Naive thymus-derived CD4-positive, alpha-beta T cell (primary cell): ENCODE results near the gene C1S. TPM values are rescaled to one million over a fixed set of nuclear protein-coding genes. Genes with fewer than 3 reads are reported as not detected.

Experiments used
- ATAC-seq: fragments of 150-1000 bp; cut with Tn5 transposase; 2 replicates; pipeline ENCODE4 v1.10.0; 2021; ENCODE audit warnings: mild to moderate bottlenecking, moderate library complexity
- CTCF ChIA-PET: fragments of 350-600 bp; sonication (Branson Sonifier 250); formaldehyde crosslinking; loops from one replicate; lab custom pipeline; 2021; ENCODE audit warnings: antibody characterized with exemption; lab: Charles Lee
- POLR2A ChIA-PET: fragments of 350-600 bp; sonication (Branson Sonifier 250); formaldehyde crosslinking; loops from one replicate; lab custom pipeline; 2021; ENCODE audit warnings: antibody characterized with exemption, inconsistent platforms; lab: Charles Lee
- DNase-seq, 9 donors: peaks; one replicate each; pipeline versions ENCODE4 v3.0.0 to v3.0.0-alpha.2; 2020 to 2022; ENCODE audit warnings: mixed read lengths in 1 of 9
- H3K27ac ChIP-seq: one replicate; pipeline ENCODE4 v1.7.0; 2013; ENCODE audit warnings: mild to moderate bottlenecking, low read depth, low read length, moderate library complexity
- H3K27me3 ChIP-seq, 2 donors: one replicate each; pipeline ENCODE4 v1.7.0; 2013; ENCODE audit warnings: low read length in 2 of 2, mild to moderate bottlenecking in 2 of 2, moderate library complexity in 2 of 2; ENCODE audit not compliant: control insufficient read depth in 2 of 2, insufficient read depth in 2 of 2
- H3K36me3 ChIP-seq, 3 experiments: 1 replicate in 2 of 3; 2 replicates in 1 of 3; pipeline ENCODE4 v1.7.0; 2013; ENCODE audit warnings: low read length in 3 of 3, mild to moderate bottlenecking in 3 of 3, moderate library complexity in 1 of 3; ENCODE audit not compliant: insufficient read depth in 3 of 3, control insufficient read depth in 2 of 3
- H3K4me1 ChIP-seq, 2 donors: one replicate each; pipeline ENCODE4 v1.7.0; 2013; ENCODE audit warnings: low read length in 2 of 2, mild to moderate bottlenecking in 2 of 2, moderate library complexity in 1 of 2; ENCODE audit not compliant: control insufficient read depth in 2 of 2, insufficient read depth in 2 of 2
- H3K4me3 ChIP-seq: 2 replicates; pipeline ENCODE4 v1.7.0; 2013; ENCODE audit warnings: mild to moderate bottlenecking, low read length
- H3K9me3 ChIP-seq, 3 experiments: 1 replicate in 2 of 3; 2 replicates in 1 of 3; pipeline ENCODE4 v1.7.0; 2013; ENCODE audit warnings: low read length in 3 of 3; ENCODE audit not compliant: control insufficient read depth in 2 of 3
- H3K27ac Mint-ChIP-seq, 9 donors: one replicate each; pipeline ENCODE4 v1.8.0; 2020 to 2022; ENCODE audit warnings: mixed read lengths in 9 of 9, mild to moderate bottlenecking in 8 of 9, moderate library complexity in 5 of 9, inconsistent platforms in 2 of 9
- H3K27me3 Mint-ChIP-seq, 5 donors: one replicate each; pipeline ENCODE4 v1.8.0; 2021 to 2022; ENCODE audit warnings: mixed read lengths in 5 of 5, mild to moderate bottlenecking in 1 of 5
- H3K36me3 Mint-ChIP-seq, 5 donors: one replicate each; pipeline ENCODE4 v1.8.0; 2020 to 2022; ENCODE audit warnings: mixed read lengths in 5 of 5, mild to moderate bottlenecking in 3 of 5, inconsistent platforms in 1 of 5
- H3K4me1 Mint-ChIP-seq, 7 donors: one replicate each; pipeline ENCODE4 v1.8.0; 2020 to 2022; ENCODE audit warnings: mixed read lengths in 7 of 7, mild to moderate bottlenecking in 3 of 7, inconsistent platforms in 1 of 7
- H3K4me3 Mint-ChIP-seq, 10 donors: one replicate each; pipeline ENCODE4 v1.8.0; 2020 to 2022; ENCODE audit warnings: mild to moderate bottlenecking in 10 of 10, mixed read lengths in 10 of 10, moderate library complexity in 6 of 10, inconsistent platforms in 2 of 10
- H3K9me3 Mint-ChIP-seq, 11 donors: one replicate each; pipeline ENCODE4 v1.8.0; 2020 to 2022; ENCODE audit warnings: mixed read lengths in 11 of 11, mild to moderate bottlenecking in 4 of 11, inconsistent platforms in 1 of 11, moderate library complexity in 1 of 11
- intact Hi-C, 2 donors: fragments of 100-400 bp; cut with micrococcal nuclease; formaldehyde crosslinking; loops; one replicate each; pipeline ENCODE4 v1.15.1; 2023
- polyA plus RNA-seq, 2 donors: library from polyadenylated mRNA; unstranded; fragments of 300-500 nt; fragmentation: Illumina TruSeq; gene quantifications; one replicate each; pipeline ENCODE4 v1.2.3, GENCODE V29; 2021
- total RNA-seq, 6 experiments: library from RNA in 5 of 6; stranded (reverse) in 5 of 6; gene quantifications; 1 replicate in 5 of 6; 2 replicates in 1 of 6; pipeline ENCODE4 v1.2.3 and lab custom pipeline; 2021 to 2026

The C1S gene
- total and polyA plus RNA-seq, 7 experiments from 2014 or later = 2.0 to 3.9 (median 3.0) TPM; not detected in 2

DNA sequence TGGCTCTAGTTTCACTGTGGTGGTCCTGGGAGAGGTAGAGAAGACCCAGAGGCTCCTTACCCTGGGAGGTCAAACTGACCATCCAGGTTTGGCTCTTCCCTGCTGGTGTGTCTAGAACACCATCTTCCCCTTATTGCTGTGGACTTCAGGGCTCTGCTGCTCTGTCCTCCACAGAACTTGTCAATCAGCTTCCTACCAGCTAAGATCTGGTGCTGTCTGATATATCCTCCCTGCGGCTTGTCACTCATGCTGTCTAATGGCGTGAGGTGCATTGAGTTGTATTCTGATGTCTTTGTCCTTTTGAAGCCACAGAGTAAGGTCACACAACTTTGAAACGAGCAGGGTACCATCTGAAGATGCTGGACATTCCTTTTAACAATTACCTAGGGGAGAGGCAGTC lies 55.7 kb downstream of the C1S start:
- no peak overlapping the region for H3K4me3 Mint-ChIP-seq
- Histone ChIP-seq H3K36me3 (peaks cover 0 to 6% (median 0%) of the 10 kb centered on the region in 3 experiments), H3K27me3 (no peaks in the 10 kb centered on the region), H3K4me3 (no peak overlapping the region), H3K9me3 (no peaks in the 10 kb centered on the region), H3K4me1 (no peaks in the 10 kb centered on the region), H3K27ac (no peak overlapping the region)
- intact Hi-C loops = no loop called here
- ChIA-PET POLR2A (no interaction called here), CTCF (interaction anchor here (0.6 to 0.8 kb wide), 2 partner anchors 179 to 198 kb away, joined by 3 to 4 read pairs; no protein-coding TSS in a partner anchor)
- DNase-seq (no peak), ATAC-seq (no peak)
- H3K36me3 Mint-ChIP-seq = peaks cover 0 to 25% (median 10%) of the 10 kb centered on the region in 5 donors
- H3K4me1 Mint-ChIP-seq = peaks cover 5 to 23% (median 5%) of the 10 kb centered on the region in 7 donors
- H3K27ac Mint-ChIP-seq = no peak overlapping the region
- no peaks in the 10 kb centered on the region for H3K9me3 Mint-ChIP-seq
- no peaks in the 10 kb centered on the region for H3K27me3 Mint-ChIP-seq

DNA sequence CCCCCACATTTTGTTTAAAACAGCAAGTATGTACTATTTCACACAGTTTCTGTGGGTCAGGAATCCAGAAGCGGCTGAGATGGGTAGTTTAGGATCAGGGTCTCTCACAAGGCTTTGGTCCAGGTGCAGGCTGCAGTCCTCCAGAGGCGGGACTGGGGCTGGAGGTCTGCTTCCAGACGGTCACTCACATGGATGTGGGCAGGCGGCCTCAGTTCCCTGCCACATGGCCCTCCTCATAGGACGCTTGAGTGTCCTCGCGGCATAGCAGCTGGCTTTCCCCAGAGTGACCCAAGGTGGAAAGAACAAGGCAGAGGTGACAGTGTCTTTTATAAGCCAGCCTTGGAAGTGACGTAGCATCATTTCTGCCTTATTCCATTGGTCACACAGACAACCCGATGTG lies 56.4 kb downstream of the C1S start:
- Histone ChIP-seq H3K4me3 (no peak overlapping the region), H3K27ac (no peak overlapping the region), H3K9me3 (no peaks in the 10 kb centered on the region), H3K4me1 (no peaks in the 10 kb centered on the region), H3K36me3 (peaks cover 0 to 6% (median 0%) of the 10 kb centered on the region in 3 experiments), H3K27me3 (no peaks in the 10 kb centered on the region)
- POLR2A ChIA-PET = no interaction called here
- no peak for DNase-seq
- no peak overlapping the region for H3K4me3 Mint-ChIP-seq
- CTCF ChIA-PET = no interaction called here
- H3K27ac Mint-ChIP-seq = no peak overlapping the region
- H3K4me1 Mint-ChIP-seq = peaks cover 5 to 17% (median 5%) of the 10 kb centered on the region in 7 donors
- no peaks in the 10 kb centered on the region for H3K9me3 Mint-ChIP-seq
- no peaks in the 10 kb centered on the region for H3K27me3 Mint-ChIP-seq
- ATAC-seq = no peak
- intact Hi-C loops = no loop called here
- H3K36me3 Mint-ChIP-seq = peaks cover 0 to 28% (median 9%) of the 10 kb centered on the region in 5 donors

DNA sequence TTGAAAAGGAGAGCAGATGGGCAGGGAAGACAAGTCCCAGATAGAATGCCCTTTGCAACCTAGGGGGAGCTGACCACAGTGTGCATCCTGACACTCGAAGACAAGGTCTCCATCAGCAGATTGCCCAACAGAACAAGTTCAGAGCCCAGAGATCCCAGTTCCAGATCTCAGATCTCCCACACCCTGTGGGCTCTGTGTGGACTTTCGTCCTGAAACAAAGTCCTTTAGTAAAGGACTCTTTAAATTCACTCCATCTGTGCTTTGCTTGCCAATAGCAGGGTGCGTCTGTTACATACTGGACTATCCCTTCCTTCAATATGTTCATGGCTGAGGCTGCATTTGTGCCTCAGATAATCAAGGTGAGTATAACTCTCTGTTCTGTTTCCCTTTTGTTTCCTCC lies 57.2 kb downstream of the C1S start:
- ChIA-PET CTCF (no interaction called here), POLR2A (no interaction called here)
- ATAC-seq = no peak
- no peak overlapping the region for H3K4me3 ChIP-seq
- no peak overlapping the region for H3K27ac ChIP-seq
- H3K4me1 ChIP-seq = no peaks in the 10 kb centered on the region
- Mint-ChIP-seq H3K27me3 (no peaks in the 10 kb centered on the region), H3K4me1 (peaks cover 5 to 13% (median 5%) of the 10 kb centered on the region in 7 donors), H3K27ac (no peak overlapping the region), H3K36me3 (peaks cover 0 to 30% (median 10%) of the 10 kb centered on the region in 5 donors), H3K4me3 (no peak overlapping the region), H3K9me3 (no peaks in the 10 kb centered on the region)
- H3K9me3 ChIP-seq = no peaks in the 10 kb centered on the region
- no peak for DNase-seq
- no peaks in the 10 kb centered on the region for H3K27me3 ChIP-seq
- H3K36me3 ChIP-seq = peaks cover 0 to 6% (median 0%) of the 10 kb centered on the region in 3 experiments
- intact Hi-C loops = no loop called here

DNA sequence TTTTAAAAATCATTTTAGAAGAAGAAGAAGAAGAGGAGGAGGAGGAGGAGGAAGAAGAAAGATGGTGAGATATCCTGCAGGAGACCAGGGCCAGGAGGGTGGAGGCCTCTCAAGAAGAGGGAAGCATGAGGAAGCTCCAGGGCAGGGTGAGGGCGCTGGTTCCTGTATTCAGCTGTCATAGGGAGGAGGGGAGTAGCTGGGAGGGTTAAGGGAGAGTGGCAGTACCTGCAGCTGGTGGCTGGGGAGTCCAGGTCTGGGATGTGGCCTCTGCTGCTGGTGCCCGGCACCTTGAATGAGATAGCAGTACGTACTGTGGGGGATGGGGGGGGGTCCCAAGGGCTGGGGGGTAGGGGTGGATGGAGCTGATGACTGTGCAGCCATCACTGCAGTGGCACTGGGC lies 58.4 kb downstream of the C1S start:
- Mint-ChIP-seq H3K9me3 (no peaks in the 10 kb centered on the region), H3K4me1 (peaks cover 0 to 10% (median 0%) of the 10 kb centered on the region in 7 donors), H3K27ac (no peak overlapping the region), H3K4me3 (no peak overlapping the region), H3K27me3 (no peaks in the 10 kb centered on the region), H3K36me3 (peaks cover 0 to 30% (median 10%) of the 10 kb centered on the region in 5 donors)
- peaks cover 0 to 6% (median 0%) of the 10 kb centered on the region in 3 experiments for H3K36me3 ChIP-seq
- ATAC-seq = no peak
- DNase-seq = no peak
- H3K27ac ChIP-seq = no peak overlapping the region
- intact Hi-C loops = no loop called here
- no peak overlapping the region for H3K4me3 ChIP-seq
- H3K27me3 ChIP-seq = no peaks in the 10 kb centered on the region
- H3K9me3 ChIP-seq = no peaks in the 10 kb centered on the region
- ChIA-PET CTCF (no interaction called here), POLR2A (interaction anchor here (0.6 kb wide), 1 partner anchor 154 kb away, joined by 3 read pairs; no protein-coding TSS in a partner anchor)
- no peaks in the 10 kb centered on the region for H3K4me1 ChIP-seq

DNA sequence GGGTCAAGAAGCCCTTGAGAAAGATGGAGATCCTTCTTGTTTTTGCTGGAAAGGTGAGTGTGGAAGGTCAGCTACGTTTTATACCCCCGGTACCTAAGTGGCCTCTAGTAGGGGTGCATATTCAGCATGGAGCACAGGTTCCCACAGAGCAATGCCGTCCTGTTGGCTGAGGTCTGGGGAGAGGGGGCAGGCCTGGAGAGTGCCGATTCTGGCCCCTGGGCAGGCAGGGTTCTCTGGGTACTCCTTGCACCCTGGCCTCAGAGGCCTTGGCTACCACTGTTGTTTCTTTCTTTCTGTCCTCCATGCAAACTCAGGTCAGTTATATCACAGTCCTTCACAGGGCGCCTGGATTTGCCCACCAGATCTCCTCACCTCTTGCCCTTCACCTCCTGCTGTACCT lies 59.6 kb downstream of the C1S start:
- Histone ChIP-seq H3K27ac (no peak overlapping the region), H3K9me3 (no peaks in the 10 kb centered on the region), H3K4me1 (no peaks in the 10 kb centered on the region), H3K4me3 (no peak overlapping the region), H3K36me3 (peaks cover 0 to 4% (median 0%) of the 10 kb centered on the region in 3 experiments), H3K27me3 (no peaks in the 10 kb centered on the region)
- ChIA-PET POLR2A (no interaction called here), CTCF (no interaction called here)
- no peak for ATAC-seq
- Mint-ChIP-seq H3K9me3 (no peaks in the 10 kb centered on the region), H3K27ac (peak overlapping the region in 1 of 9 donors; percentile 26), H3K4me3 (no peak overlapping the region), H3K36me3 (peaks cover 0 to 23% (median 5%) of the 10 kb centered on the region in 5 donors), H3K4me1 (peaks cover 0 to 10% (median 0%) of the 10 kb centered on the region in 7 donors), H3K27me3 (no peaks in the 10 kb centered on the region)
- intact Hi-C loops = no loop called here
- no peak for DNase-seq

Other genes starting within 250 kb of the C1S start
- gene GPR162, start 238.9 kb upstream of the C1S start, total RNA-seq = 10 to 100 TPM in 1 of 5 experiments, 1 to 10 TPM in 1, under 1 TPM in 3; 0.30 to 10.5 (median 0.38) TPM
- not detected for gene GPR162, start 238.9 kb upstream of the C1S start, polyA plus RNA-seq
- 10 to 100 TPM in 3 of 5 experiments, 1 to 10 TPM in 2; 1.9 to 18.2 (median 10.3) TPM for gene P3H3, start 232.3 kb upstream of the C1S start, total RNA-seq
- 1 to 10 TPM; 1.5 to 1.9 TPM for gene P3H3, start 232.3 kb upstream of the C1S start, polyA plus RNA-seq
- 10 to 100 TPM in 2 of 5 experiments, 1 to 10 TPM in 2, under 1 TPM in 1; 0.63 to 11.8 (median 3.2) TPM for gene GNB3, start 219.8 kb upstream of the C1S start, total RNA-seq
- under 1 TPM in 1 of 2 donors, not detected in 1; 0.23 TPM for gene GNB3, start 219.8 kb upstream of the C1S start, polyA plus RNA-seq
- gene CDCA3, start 209.4 kb upstream of the C1S start, total RNA-seq = 10 to 100 TPM in 1 of 5 experiments, 1 to 10 TPM in 3, under 1 TPM in 1; 0.64 to 55.6 (median 1.8) TPM
- gene CDCA3, start 209.4 kb upstream of the C1S start, polyA plus RNA-seq = under 1 TPM in 1 of 2 donors, not detected in 1; 0.94 TPM
- 100 to 1,000 TPM in 1 of 5 experiments, 10 to 100 TPM in 4; 58.0 to 134 (median 71.1) TPM for gene USP5, start 208.6 kb upstream of the C1S start, total RNA-seq
- gene USP5, start 208.6 kb upstream of the C1S start, polyA plus RNA-seq = 10 to 100 TPM; 51.9 to 71.5 TPM
- gene TPI1, start 193.2 kb upstream of the C1S start, total RNA-seq = 1,000 to 10,000 TPM in 1 of 5 experiments, 100 to 1,000 TPM in 3, 10 to 100 TPM in 1; 89.7 to 1,293 (median 134) TPM
- gene TPI1, start 193.2 kb upstream of the C1S start, polyA plus RNA-seq = 100 to 1,000 TPM; 330 to 435 TPM
- gene SPSB2, start 187.4 kb upstream of the C1S start, total RNA-seq = 10 to 100 TPM in 3 of 5 experiments, 1 to 10 TPM in 2; 5.1 to 20.2 (median 11.2) TPM
- 10 to 100 TPM; 10.8 to 14.5 TPM for gene SPSB2, start 187.4 kb upstream of the C1S start, polyA plus RNA-seq
- 10 to 100 TPM in 1 of 5 experiments, 1 to 10 TPM in 4; 6.6 to 12.1 (median 7.3) TPM for gene LRRC23, start 155.9 kb upstream of the C1S start, total RNA-seq
- 1 to 10 TPM; 4.5 to 5.4 TPM for gene LRRC23, start 155.9 kb upstream of the C1S start, polyA plus RNA-seq
- 100 to 1,000 TPM in 3 of 5 experiments, 10 to 100 TPM in 2; 65.3 to 193 (median 178) TPM for gene ENO2, start 146.1 kb upstream of the C1S start, total RNA-seq
- 10 to 100 TPM; 22.5 to 31.0 TPM for gene ENO2, start 146.1 kb upstream of the C1S start, polyA plus RNA-seq
- 10 to 100 TPM; 29.5 to 42.2 (median 34.4) TPM for gene ATN1, start 132.8 kb upstream of the C1S start, total RNA-seq
- gene ATN1, start 132.8 kb upstream of the C1S start, polyA plus RNA-seq = 1 to 10 TPM in 1 of 2 donors, under 1 TPM in 1; 0.95 to 2.0 TPM
- gene RNU7-1, start 116.9 kb upstream of the C1S start, total RNA-seq = not detected
- gene RNU7-1, start 116.9 kb upstream of the C1S start, polyA plus RNA-seq = not detected
- gene C12orf57, start 116.7 kb upstream of the C1S start, total RNA-seq = 100 to 1,000 TPM; 148 to 592 (median 362) TPM
- 100 to 1,000 TPM; 394 to 401 TPM for gene C12orf57, start 116.7 kb upstream of the C1S start, polyA plus RNA-seq
- gene PTPN6, start 109.4 kb upstream of the C1S start, total RNA-seq = 100 to 1,000 TPM; 141 to 390 (median 242) TPM
- gene PTPN6, start 109.4 kb upstream of the C1S start, polyA plus RNA-seq = 100 to 1,000 TPM; 210 to 387 TPM
- gene PHB2, start 90.1 kb upstream of the C1S start, total RNA-seq = 100 to 1,000 TPM; 132 to 209 (median 146) TPM
- gene PHB2, start 90.1 kb upstream of the C1S start, polyA plus RNA-seq = 100 to 1,000 TPM; 113 to 121 TPM
- 10 to 100 TPM; 25.7 to 69.5 (median 63.2) TPM for gene EMG1, start 89.8 kb upstream of the C1S start, total RNA-seq
- gene EMG1, start 89.8 kb upstream of the C1S start, polyA plus RNA-seq = 10 to 100 TPM; 64.1 to 72.5 TPM
- 10 to 100 TPM; 16.7 to 37.9 (median 27.1) TPM for gene LPCAT3, start 42.2 kb upstream of the C1S start, total RNA-seq
- gene LPCAT3, start 42.2 kb upstream of the C1S start, polyA plus RNA-seq = 10 to 100 TPM; 20.5 to 28.4 TPM
- gene C1R, start 31.7 kb downstream of the C1S start, total RNA-seq = 1 to 10 TPM; 1.6 to 7.2 (median 4.8) TPM
- gene C1R, start 31.7 kb downstream of the C1S start, polyA plus RNA-seq = 1 to 10 TPM; 1.0 to 2.9 TPM
- gene C1RL, start 48.5 kb downstream of the C1S start, total RNA-seq = 10 to 100 TPM; 18.5 to 38.6 (median 24.4) TPM
- 1 to 10 TPM; 2.9 to 4.4 TPM for gene C1RL, start 48.5 kb downstream of the C1S start, polyA plus RNA-seq
- 1 to 10 TPM in 1 of 5 experiments, under 1 TPM in 2, not detected in 2; 0.46 to 1.4 (median 0.50) TPM for gene RBP5, start 68.2 kb downstream of the C1S start, total RNA-seq
- gene RBP5, start 68.2 kb downstream of the C1S start, polyA plus RNA-seq = not detected
- 10 to 100 TPM; 20.2 to 76.3 (median 38.7) TPM for gene CLSTN3, start 69.7 kb downstream of the C1S start, total RNA-seq
- gene CLSTN3, start 69.7 kb downstream of the C1S start, polyA plus RNA-seq = 1 to 10 TPM; 1.1 to 4.9 TPM
- 10 to 100 TPM; 20.1 to 36.7 (median 24.4) TPM for gene PEX5, start 129.0 kb downstream of the C1S start, total RNA-seq
- gene PEX5, start 129.0 kb downstream of the C1S start, polyA plus RNA-seq = 10 to 100 TPM; 17.3 to 26.6 TPM
- gene ACSM4, start 243.4 kb downstream of the C1S start, total RNA-seq = not detected
- not detected for gene ACSM4, start 243.4 kb downstream of the C1S start, polyA plus RNA-seq